ENCODE measurements around the gene ARNT2. TPM values are rescaled to one million over a fixed set of nuclear protein-coding genes. Genes with fewer than 3 reads are reported as not detected.

The ARNT2 gene
- total and polyA plus RNA-seq, 2 experiments from 2014 or later, result 4.6 to 11.6 TPM

GRCh38 chr15:80483725-80484161 lies 79.6 kb downstream of the ARNT2 start:
- Mint-ChIP-seq H3K27ac (no peak overlapping the region), H3K27me3 (ENCODE audit: insufficient read depth, low read depth, poor library complexity) (peaks cover 9% of the 10 kb centered on the region), H3K4me3 (no peak overlapping the region), H3K4me1 (peaks cover 24% of the 10 kb centered on the region), H3K36me3 (ENCODE audit: low read depth) (0 out of 3 replicates have a peak, but pooled peaks cover 3% of the 10 kb centered on the region), H3K9me3 (no peaks in the 10 kb centered on the region)
- no peak for TF ChIP-seq JUNB (IDR thresholded peaks at IDR 0.05; ENCODE audit: unreplicated experiment)
- TF ChIP-seq, protein P1, sequence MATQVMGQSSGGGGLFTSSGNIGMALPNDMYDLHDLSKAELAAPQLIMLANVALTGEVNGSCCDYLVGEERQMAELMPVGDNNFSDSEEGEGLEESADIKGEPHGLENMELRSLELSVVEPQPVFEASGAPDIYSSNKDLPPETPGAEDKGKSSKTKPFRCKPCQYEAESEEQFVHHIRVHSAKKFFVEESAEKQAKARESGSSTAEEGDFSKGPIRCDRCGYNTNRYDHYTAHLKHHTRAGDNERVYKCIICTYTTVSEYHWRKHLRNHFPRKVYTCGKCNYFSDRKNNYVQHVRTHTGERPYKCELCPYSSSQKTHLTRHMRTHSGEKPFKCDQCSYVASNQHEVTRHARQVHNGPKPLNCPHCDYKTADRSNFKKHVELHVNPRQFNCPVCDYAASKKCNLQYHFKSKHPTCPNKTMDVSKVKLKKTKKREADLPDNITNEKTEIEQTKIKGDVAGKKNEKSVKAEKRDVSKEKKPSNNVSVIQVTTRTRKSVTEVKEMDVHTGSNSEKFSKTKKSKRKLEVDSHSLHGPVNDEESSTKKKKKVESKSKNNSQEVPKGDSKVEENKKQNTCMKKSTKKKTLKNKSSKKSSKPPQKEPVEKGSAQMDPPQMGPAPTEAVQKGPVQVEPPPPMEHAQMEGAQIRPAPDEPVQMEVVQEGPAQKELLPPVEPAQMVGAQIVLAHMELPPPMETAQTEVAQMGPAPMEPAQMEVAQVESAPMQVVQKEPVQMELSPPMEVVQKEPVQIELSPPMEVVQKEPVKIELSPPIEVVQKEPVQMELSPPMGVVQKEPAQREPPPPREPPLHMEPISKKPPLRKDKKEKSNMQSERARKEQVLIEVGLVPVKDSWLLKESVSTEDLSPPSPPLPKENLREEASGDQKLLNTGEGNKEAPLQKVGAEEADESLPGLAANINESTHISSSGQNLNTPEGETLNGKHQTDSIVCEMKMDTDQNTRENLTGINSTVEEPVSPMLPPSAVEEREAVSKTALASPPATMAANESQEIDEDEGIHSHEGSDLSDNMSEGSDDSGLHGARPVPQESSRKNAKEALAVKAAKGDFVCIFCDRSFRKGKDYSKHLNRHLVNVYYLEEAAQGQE (IDR thresholded peaks at IDR 0.05; ENCODE audit: unreplicated experiment), result no peak
- TF ChIP-seq, protein P2, sequence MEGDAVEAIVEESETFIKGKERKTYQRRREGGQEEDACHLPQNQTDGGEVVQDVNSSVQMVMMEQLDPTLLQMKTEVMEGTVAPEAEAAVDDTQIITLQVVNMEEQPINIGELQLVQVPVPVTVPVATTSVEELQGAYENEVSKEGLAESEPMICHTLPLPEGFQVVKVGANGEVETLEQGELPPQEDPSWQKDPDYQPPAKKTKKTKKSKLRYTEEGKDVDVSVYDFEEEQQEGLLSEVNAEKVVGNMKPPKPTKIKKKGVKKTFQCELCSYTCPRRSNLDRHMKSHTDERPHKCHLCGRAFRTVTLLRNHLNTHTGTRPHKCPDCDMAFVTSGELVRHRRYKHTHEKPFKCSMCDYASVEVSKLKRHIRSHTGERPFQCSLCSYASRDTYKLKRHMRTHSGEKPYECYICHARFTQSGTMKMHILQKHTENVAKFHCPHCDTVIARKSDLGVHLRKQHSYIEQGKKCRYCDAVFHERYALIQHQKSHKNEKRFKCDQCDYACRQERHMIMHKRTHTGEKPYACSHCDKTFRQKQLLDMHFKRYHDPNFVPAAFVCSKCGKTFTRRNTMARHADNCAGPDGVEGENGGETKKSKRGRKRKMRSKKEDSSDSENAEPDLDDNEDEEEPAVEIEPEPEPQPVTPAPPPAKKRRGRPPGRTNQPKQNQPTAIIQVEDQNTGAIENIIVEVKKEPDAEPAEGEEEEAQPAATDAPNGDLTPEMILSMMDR (conservative IDR thresholded peaks at IDR 0.05; ENCODE audit: low read depth in 2 of 2), result no peak
- H3F3A ChIP-seq (replicated peaks; ENCODE audit: low read depth), result no peaks in the 10 kb centered on the region
- ATAC-seq, result no peak
- no peak overlapping the region for H3K4me3 ChIP-seq
- no peaks in the 10 kb centered on the region for H3K79me2 ChIP-seq (replicated peaks; ENCODE audit: insufficient read depth)
- H4K20me1 ChIP-seq (replicated peaks; ENCODE audit: insufficient read depth), result no peaks in the 10 kb centered on the region
- DNase-seq (ENCODE audit: low spot score), result no peak
- no peak overlapping the region for H3K4me2 ChIP-seq
- no peaks in the 10 kb centered on the region for H3K27me3 ChIP-seq (ENCODE audit: insufficient read depth)
- no peak overlapping the region for H3K27ac ChIP-seq (ENCODE audit: low read depth)
- H3K9me2 ChIP-seq (ENCODE audit: insufficient read depth), result 0 out of 2 replicates have a peak, but pooled peaks cover 11% of the 10 kb centered on the region
- H2AFZ ChIP-seq, result no peak overlapping the region
- H3K36me3 ChIP-seq (ENCODE audit: insufficient read depth), result no peaks in the 10 kb centered on the region
- H3K4me1 ChIP-seq (ENCODE audit: insufficient read depth), result peaks cover 10% of the 10 kb centered on the region

- no peak overlapping the region for H3K4me3 ChIP-seq
- Mint-ChIP-seq H3K9me3 (no peaks in the 10 kb centered on the region), H3K27me3 (ENCODE audit: insufficient read depth, low read depth, poor library complexity) (peaks cover 9% of the 10 kb centered on the region), H3K36me3 (ENCODE audit: low read depth) (no peaks in the 10 kb centered on the region), H3K27ac (no peak overlapping the region), H3K4me1 (peaks cover 24% of the 10 kb centered on the region), H3K4me3 (no peak overlapping the region)
- H4K20me1 ChIP-seq (replicated peaks; ENCODE audit: insufficient read depth), result no peaks in the 10 kb centered on the region
- H3K9me2 ChIP-seq (ENCODE audit: insufficient read depth), result 0 out of 2 replicates have a peak, but pooled peaks cover 11% of the 10 kb centered on the region
- H3F3A ChIP-seq (replicated peaks; ENCODE audit: low read depth), result no peaks in the 10 kb centered on the region
- no peak for ATAC-seq
- DNase-seq (ENCODE audit: low spot score), result no peak
- H3K36me3 ChIP-seq (ENCODE audit: insufficient read depth), result no peaks in the 10 kb centered on the region
- peaks cover 10% of the 10 kb centered on the region for H3K4me1 ChIP-seq (ENCODE audit: insufficient read depth)
- H3K4me2 ChIP-seq, result no peak overlapping the region
- no peaks in the 10 kb centered on the region for H3K27me3 ChIP-seq (ENCODE audit: insufficient read depth)
- H2AFZ ChIP-seq, result no peak overlapping the region
- H3K79me2 ChIP-seq (replicated peaks; ENCODE audit: insufficient read depth), result no peaks in the 10 kb centered on the region
- no peak overlapping the region for H3K27ac ChIP-seq (ENCODE audit: low read depth)
- TF ChIP-seq EZH2 (IDR thresholded peaks at IDR 0.05; ENCODE audit: low read depth, unreplicated experiment) (no peak), POLR2AphosphoS5 (IDR thresholded peaks at IDR 0.05; ENCODE audit: low read depth) (no peak), ZNF114 (CRISPR knock-in tag; IDR thresholded peaks at IDR 0.05) (no peak), ZNF462 (CRISPR knock-in tag; IDR thresholded peaks at IDR 0.05) (no peak), CREB1 (CRISPR knock-in tag; IDR thresholded peaks at IDR 0.05; ENCODE audit: low read depth) (no peak)
Measured at GRCh38 chr15:80484333-80484864, 80.2 kb downstream of the ARNT2 start.
